ENCODE results near the gene P2RY2. TPM values are rescaled to one million over a fixed set of nuclear protein-coding genes. Genes with fewer than 3 reads are reported as not detected.

Gene P2RY2
- total RNA-seq, 1 donor from 2014 or later: 0.30 TPM

DNA sequence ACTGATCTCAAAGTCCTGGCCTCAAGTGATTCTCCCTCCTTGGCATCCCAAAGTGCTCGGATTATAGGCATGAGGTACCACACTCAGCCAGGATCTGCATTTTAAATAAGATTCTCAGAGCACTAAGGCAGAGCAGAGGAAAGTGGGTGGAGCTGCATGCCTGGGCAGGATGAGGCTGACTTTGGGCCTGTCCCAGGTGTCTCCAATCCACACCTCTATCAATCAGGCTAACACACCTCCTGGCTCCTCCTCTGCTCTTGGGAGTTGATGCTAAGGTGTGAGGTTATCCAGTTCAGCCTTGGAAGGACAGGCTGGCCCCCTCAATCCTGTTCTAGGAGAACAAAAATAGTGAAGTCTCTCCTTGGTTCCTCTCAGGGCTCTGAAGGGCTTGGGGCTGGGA is 30.2 kb upstream of the P2RY2 start:
- H3K27ac Mint-ChIP-seq (ENCODE audit: unreplicated experiment): no peak overlapping the region
- no peaks in the 10 kb centered on the region for H3K36me3 Mint-ChIP-seq (ENCODE audit: low read depth, unreplicated experiment)
- Histone ChIP-seq H3K36me3 (ENCODE audit: insufficient read depth, low read length) (no peaks in the 10 kb centered on the region), H3K9ac (ENCODE audit: low read length) (no peak overlapping the region), H2AFZ (ENCODE audit: low read depth, low read length) (no peak overlapping the region), H3K79me2 (ENCODE audit: insufficient read depth, low read length) (no peaks in the 10 kb centered on the region), H3K9me3 (ENCODE audit: insufficient read depth, low read depth, low read length) (no peaks in the 10 kb centered on the region), H3K27ac (ENCODE audit: low read depth, low read length) (no peak overlapping the region), H3K4me3 (ENCODE audit: insufficient read depth, low read depth, low read length) (no peak overlapping the region), H3K4me1 (ENCODE audit: insufficient read depth, low read length) (peaks cover 17% of the 10 kb centered on the region), H3K27me3 (ENCODE audit: insufficient read depth, low read length) (no peaks in the 10 kb centered on the region), H4K20me1 (ENCODE audit: insufficient read depth, low read length) (no peaks in the 10 kb centered on the region), H3K4me2 (ENCODE audit: low read length) (no peak overlapping the region)
- FAIRE-seq (no peak), DNase-seq (ENCODE audit: low read depth) (no peak)
- H3K27me3 Mint-ChIP-seq (ENCODE audit: low read depth, unreplicated experiment): peaks cover 32% of the 10 kb centered on the region
- TF ChIP-seq EZH2 (IDR thresholded peaks at IDR 0.05; ENCODE audit: insufficient read depth, low read length): no peak
- TF ChIP-seq, protein P1, sequence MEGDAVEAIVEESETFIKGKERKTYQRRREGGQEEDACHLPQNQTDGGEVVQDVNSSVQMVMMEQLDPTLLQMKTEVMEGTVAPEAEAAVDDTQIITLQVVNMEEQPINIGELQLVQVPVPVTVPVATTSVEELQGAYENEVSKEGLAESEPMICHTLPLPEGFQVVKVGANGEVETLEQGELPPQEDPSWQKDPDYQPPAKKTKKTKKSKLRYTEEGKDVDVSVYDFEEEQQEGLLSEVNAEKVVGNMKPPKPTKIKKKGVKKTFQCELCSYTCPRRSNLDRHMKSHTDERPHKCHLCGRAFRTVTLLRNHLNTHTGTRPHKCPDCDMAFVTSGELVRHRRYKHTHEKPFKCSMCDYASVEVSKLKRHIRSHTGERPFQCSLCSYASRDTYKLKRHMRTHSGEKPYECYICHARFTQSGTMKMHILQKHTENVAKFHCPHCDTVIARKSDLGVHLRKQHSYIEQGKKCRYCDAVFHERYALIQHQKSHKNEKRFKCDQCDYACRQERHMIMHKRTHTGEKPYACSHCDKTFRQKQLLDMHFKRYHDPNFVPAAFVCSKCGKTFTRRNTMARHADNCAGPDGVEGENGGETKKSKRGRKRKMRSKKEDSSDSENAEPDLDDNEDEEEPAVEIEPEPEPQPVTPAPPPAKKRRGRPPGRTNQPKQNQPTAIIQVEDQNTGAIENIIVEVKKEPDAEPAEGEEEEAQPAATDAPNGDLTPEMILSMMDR (IDR thresholded peaks at IDR 0.05; ENCODE audit: insufficient read depth, low read depth, low read length): no peak
- H3K4me3 Mint-ChIP-seq (ENCODE audit: unreplicated experiment): no peak overlapping the region
- H3K9me3 Mint-ChIP-seq (ENCODE audit: unreplicated experiment): no peaks in the 10 kb centered on the region
- H3K4me1 Mint-ChIP-seq (ENCODE audit: low read depth, unreplicated experiment): peaks cover 10% of the 10 kb centered on the region

DNA sequence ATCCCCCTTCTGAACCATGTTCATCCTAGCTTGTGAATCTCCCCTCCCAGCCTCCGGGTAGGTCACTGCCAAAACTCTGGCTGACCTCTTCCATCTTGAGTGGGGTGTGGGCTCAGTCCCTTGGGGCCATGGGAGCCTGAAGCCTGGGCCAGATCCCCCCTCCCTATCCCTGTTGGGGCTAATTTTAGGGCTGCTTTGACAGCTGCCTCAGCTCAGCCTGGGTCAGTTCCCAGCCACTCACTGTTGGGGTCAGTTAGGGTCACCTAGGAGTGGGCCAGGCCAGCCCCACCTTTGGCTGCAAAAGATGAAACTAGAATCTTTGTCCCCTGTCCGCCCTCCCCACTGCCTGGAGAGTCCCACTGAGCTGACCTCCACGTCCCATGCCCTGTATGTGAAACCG is 29.8 kb upstream of the P2RY2 start:
- H3K27ac ChIP-seq (ENCODE audit: low read depth, low read length): no peak overlapping the region
- H3K27me3 ChIP-seq (ENCODE audit: insufficient read depth, low read length): no peaks in the 10 kb centered on the region
- H4K20me1 ChIP-seq (ENCODE audit: insufficient read depth, low read length): no peaks in the 10 kb centered on the region
- no peak overlapping the region for H3K4me2 ChIP-seq (ENCODE audit: low read length)
- no peak overlapping the region for H3K9ac ChIP-seq (ENCODE audit: low read length)
- H2AFZ ChIP-seq (ENCODE audit: low read depth, low read length): no peak overlapping the region
- Mint-ChIP-seq H3K9me3 (ENCODE audit: unreplicated experiment) (no peaks in the 10 kb centered on the region), H3K27me3 (ENCODE audit: low read depth, unreplicated experiment) (peaks cover 29% of the 10 kb centered on the region), H3K27ac (ENCODE audit: unreplicated experiment) (no peak overlapping the region), H3K4me1 (ENCODE audit: low read depth, unreplicated experiment) (peaks cover 10% of the 10 kb centered on the region), H3K36me3 (ENCODE audit: low read depth, unreplicated experiment) (no peaks in the 10 kb centered on the region), H3K4me3 (ENCODE audit: unreplicated experiment) (no peak overlapping the region)
- FAIRE-seq (no peak), DNase-seq (ENCODE audit: low read depth) (no peak)
- H3K36me3 ChIP-seq (ENCODE audit: insufficient read depth, low read length): no peaks in the 10 kb centered on the region
- H3K9me3 ChIP-seq (ENCODE audit: insufficient read depth, low read depth, low read length): no peaks in the 10 kb centered on the region
- TF ChIP-seq, protein P1 (IDR thresholded peaks at IDR 0.05; ENCODE audit: insufficient read depth, low read depth, low read length): no peak
- TF ChIP-seq EZH2 (IDR thresholded peaks at IDR 0.05; ENCODE audit: insufficient read depth, low read length): no peak
- no peak overlapping the region for H3K4me3 ChIP-seq (ENCODE audit: insufficient read depth, low read depth, low read length)
- H3K4me1 ChIP-seq (ENCODE audit: insufficient read depth, low read length): peaks cover 17% of the 10 kb centered on the region
- H3K79me2 ChIP-seq (ENCODE audit: insufficient read depth, low read length): no peaks in the 10 kb centered on the region

DNA sequence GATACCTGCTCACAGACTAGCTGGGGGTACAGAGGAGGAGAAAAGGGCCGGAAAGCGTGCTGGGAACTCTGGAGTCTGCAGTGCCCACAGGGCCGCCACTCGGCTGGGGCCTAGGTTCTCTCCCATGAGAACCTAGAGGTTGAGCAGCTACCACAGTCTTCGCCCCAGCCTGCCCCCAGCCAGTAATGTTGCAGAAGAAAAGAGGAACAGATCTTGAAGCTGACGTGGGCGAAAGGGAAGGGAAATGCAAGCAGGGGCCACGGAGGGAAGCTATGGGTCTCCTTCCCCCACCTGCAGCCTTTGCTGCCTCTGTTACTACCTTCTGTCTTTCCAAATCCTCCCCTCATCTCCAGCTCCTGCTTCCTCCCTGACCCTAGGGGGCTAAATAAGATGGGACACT is 28.8 kb upstream of the P2RY2 start:
- Histone ChIP-seq H3K4me3 (ENCODE audit: insufficient read depth, low read depth, low read length) (no peak overlapping the region), H3K36me3 (ENCODE audit: insufficient read depth, low read length) (no peaks in the 10 kb centered on the region), H3K27ac (ENCODE audit: low read depth, low read length) (no peak overlapping the region), H3K27me3 (ENCODE audit: insufficient read depth, low read length) (no peaks in the 10 kb centered on the region), H3K9me3 (ENCODE audit: insufficient read depth, low read depth, low read length) (no peaks in the 10 kb centered on the region), H3K9ac (ENCODE audit: low read length) (no peak overlapping the region), H3K4me2 (ENCODE audit: low read length) (no peak overlapping the region), H4K20me1 (ENCODE audit: insufficient read depth, low read length) (no peaks in the 10 kb centered on the region), H3K4me1 (ENCODE audit: insufficient read depth, low read length) (peaks cover 17% of the 10 kb centered on the region), H2AFZ (ENCODE audit: low read depth, low read length) (no peak overlapping the region), H3K79me2 (ENCODE audit: insufficient read depth, low read length) (no peaks in the 10 kb centered on the region)
- no peak for TF ChIP-seq EZH2 (IDR thresholded peaks at IDR 0.05; ENCODE audit: insufficient read depth, low read length)
- TF ChIP-seq, protein P1 (IDR thresholded peaks at IDR 0.05; ENCODE audit: insufficient read depth, low read depth, low read length): no peak
- FAIRE-seq: no peak
- H3K36me3 Mint-ChIP-seq (ENCODE audit: low read depth, unreplicated experiment): no peaks in the 10 kb centered on the region
- peaks cover 35% of the 10 kb centered on the region for H3K27me3 Mint-ChIP-seq (ENCODE audit: low read depth, unreplicated experiment)
- H3K4me3 Mint-ChIP-seq (ENCODE audit: unreplicated experiment): no peak overlapping the region
- no peaks in the 10 kb centered on the region for H3K9me3 Mint-ChIP-seq (ENCODE audit: unreplicated experiment)
- H3K4me1 Mint-ChIP-seq (ENCODE audit: low read depth, unreplicated experiment): peaks cover 10% of the 10 kb centered on the region
- DNase-seq (ENCODE audit: low read depth): no peak
- no peak overlapping the region for H3K27ac Mint-ChIP-seq (ENCODE audit: unreplicated experiment)

Measured in astrocyte (in vitro differentiated cells and primary cell).